NCI-H2227 treated with DMSO at 0.1 percent for 48 hours (cell line): ENCODE measurements around the gene KDM4E.
"Not testable (repeated sequence)": the region's sequence is repeated elsewhere in the genome, so short reads cannot be mapped to it uniquely, and the experiment has no call there.

Experiments
- DNase-seq: peaks from one replicate; lab custom pipeline; 2025; lab: John Stamatoyannopoulos, UW

Gene KDM4E

DNA sequence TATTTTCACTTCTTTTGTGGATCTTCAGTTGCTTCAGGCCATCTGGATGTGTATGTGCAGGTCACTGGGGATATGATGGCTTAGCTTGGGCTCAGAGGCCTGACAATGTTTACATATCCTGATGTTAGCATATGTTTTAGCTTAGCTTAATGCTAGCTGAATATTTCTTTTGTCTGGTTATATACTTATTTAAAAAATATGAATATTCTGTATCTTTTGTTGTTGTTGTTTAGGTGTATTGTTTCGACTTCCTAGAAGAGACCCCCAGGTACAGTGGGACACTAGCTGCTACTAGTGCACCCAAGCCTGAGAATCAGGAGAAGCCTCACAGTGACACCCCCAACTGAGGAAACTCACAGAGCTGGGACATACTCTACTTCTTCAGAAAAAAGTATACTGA, at the start of gene KDM4E:
TSS of gene KDM4E (plus strand) at position 301 of the 400 bp plus-strand sequence. CDS start 300 bp downstream, outside the sequence.
- no peak for DNase-seq

DNA sequence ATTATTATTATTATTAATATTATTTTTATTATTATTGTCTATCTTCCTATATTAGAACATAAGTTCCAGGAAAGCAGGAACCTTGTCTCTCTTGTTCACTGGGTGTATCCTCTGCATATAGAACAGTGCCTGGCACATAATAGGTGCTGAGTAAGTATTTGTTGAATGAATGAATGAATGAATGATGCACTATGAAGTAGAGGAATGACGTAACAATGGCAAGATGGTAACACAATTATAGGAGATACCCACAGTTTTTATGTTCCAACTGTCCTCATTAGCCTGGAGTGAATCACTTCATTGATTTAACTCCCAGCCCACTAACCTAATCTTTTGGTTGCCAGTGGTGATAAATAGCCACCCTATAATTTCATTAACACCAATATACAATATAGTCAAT, 49.5 kb upstream of the KDM4E start:
- DNase-seq = no peak

DNA sequence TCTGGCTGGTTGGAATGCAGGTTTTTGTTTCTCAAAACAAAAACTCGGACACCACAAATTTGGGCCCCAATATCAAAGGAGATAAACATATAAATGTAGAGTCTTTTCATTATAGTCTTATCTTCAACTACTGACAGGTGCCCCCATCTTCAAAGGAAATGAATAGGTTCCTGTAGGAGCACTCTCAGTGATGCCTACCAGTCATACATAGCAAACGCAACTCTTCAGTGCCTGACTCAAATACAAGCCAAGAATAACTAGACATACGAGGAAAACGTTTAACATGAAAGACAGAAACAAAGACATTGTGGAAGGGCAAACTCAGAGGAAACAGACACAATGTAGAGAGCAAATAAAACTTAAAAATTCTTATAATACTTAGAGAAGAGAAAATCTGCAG, 37.7 kb upstream of the KDM4E start:
- no peak for DNase-seq

DNA sequence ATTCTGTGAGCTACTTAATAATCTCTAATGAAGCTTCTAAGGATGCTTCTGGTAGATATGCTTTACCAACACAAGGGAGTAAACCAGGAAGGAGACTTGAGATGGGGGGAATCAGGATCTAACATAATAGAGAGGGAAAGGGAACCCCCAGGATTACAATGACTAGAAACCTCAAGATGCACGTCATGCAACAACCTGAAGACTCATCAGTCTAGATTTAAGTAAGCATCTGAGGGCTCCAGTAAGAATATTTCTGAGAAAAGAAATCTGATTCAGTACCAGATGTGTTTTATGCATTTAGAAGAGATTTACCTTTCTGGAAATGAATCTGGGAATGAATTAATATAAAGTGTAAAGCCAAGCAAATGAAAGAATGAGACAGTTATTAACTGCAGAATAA, 36.3 kb upstream of the KDM4E start:
- no peak for DNase-seq

DNA sequence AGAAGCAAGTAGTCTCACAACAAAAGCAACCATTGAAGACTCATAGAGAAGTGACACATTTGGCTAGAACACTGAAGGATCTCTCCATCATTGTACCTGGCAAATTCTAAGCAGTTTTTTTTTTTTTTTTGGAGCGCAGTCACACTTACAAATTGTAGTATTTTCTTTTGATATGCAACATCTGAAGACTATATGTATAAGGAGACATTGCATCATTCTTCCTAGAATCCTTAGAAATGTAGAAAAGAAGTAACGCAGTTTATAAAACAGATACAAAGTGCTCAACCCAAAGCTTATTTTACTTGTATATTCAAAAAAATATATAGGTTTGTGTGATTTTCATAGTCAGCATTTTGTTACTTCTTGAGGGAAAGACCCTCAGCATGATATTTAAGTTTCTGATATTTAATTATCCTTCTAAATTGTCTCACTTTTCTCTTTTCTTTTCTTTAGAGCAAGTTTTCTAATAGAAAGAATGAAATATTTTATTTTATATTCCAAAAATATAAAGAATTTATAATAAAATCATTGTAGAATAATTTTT, 31.6 kb upstream of the KDM4E start:
- no peak for DNase-seq

DNA sequence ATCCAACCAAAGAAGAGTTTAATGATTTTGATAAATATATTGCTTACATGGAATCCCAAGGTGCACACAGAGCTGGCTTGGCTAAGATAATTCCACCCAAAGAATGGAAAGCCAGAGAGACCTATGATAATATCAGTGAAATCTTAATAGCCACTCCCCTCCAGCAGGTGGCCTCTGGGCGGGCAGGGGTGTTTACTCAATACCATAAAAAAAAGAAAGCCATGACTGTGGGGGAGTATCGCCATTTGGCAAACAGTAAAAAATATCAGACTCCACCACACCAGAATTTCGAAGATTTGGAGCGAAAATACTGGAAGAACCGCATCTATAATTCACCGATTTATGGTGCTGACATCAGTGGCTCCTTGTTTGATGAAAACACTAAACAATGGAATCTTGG, 27.6 kb upstream of the KDM4E start:
- no peak for DNase-seq

DNA sequence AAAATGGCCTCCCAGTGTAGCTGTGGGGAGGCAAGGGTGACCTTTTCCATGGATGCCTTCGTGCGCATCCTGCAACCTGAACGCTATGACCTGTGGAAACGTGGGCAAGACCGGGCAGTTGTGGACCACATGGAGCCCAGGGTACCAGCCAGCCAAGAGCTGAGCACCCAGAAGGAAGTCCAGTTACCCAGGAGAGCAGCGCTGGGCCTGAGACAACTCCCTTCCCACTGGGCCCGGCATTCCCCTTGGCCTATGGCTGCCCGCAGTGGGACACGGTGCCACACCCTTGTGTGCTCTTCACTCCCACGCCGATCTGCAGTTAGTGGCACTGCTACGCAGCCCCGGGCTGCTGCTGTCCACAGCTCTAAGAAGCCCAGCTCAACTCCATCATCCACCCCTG, 26.8 kb upstream of the KDM4E start:
- no peak for DNase-seq

DNA sequence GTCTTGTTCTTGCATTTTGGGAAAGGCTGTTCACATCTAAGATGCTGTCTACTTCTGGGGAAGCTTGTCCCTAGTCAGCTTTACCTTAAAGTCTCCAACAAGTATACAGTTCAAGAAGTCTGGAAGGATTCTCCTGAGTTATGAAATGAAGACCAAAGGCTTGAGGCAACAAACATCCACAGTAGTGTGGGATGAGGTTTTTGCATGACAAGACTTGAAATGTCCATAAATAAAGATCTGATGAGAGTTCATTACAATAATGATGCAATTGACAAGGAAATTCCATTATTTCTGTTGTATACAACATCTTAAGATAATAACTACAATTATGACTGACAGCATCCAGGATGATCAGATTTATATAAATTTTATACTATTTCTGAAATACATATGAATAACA, 21.3 kb upstream of the KDM4E start:
- no peak for DNase-seq

DNA sequence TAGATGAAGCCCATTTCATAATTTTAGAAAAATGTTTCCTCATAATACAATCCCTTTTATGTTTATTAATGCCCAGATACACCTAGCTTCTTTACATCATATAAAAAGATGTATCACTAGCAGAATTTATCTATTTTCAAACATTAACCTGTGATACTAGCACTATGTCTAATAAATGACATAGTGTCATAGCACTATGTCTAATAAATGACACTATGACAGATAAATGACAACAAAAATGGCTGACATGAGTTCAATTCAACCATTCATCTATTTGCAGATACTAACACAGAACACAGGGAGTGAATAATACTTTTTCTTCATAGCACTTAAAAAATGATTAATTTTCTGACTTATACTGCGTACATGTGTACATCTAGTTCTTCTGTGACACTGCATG, 19.4 kb upstream of the KDM4E start:
- DNase-seq = no peak

DNA sequence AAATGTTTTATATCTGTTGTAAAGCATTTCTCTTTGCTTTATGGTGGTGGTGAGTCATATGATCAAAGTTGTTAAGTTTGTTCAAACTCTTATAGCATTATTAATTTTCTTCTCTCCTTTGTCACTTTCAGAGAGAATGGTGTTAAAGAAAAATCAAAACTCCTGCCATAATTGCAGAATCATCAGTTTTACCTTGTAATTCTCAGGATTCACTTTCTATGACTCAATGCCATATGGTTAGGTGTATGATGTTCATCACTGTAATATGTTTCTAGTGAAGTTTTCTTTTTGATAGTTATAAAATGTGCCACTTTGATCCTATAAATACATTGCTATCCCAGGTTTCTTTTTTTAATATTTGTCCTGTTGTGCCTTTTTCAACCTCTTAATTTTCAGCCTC, 13.7 kb upstream of the KDM4E start:
- DNase-seq = no peak

DNA sequence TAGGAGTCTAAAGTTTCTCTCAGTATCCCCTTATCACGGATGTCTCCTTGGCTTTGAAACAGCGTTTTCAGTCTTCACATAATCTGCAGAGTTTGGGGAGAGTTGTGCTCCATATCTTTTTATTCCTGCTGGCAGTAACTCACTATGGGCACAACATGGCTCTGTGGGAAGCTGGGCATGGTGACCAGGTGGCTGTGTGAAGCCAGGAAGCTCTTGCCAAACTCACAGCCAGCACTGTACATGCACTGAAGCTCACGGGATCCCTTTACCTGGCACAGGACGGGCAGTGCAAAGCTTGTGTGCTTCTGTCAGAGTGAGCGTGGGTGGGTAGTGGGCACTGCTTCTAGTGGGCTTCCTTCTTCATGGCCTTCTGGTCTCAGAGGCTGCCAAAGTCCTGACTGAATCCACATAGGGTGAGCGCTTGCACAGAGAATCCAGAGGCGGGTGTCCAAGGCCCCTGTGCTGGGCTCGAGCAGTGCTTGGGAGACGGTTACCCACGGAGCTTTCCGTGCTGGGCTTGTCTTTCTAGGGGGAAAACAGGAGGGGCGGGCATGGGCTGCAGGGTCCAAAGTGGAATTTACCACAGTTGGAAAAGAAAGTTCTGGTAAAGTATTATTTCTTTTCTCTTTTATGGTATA, 10.8 kb upstream of the KDM4E start:
- DNase-seq = no peak

DNA sequence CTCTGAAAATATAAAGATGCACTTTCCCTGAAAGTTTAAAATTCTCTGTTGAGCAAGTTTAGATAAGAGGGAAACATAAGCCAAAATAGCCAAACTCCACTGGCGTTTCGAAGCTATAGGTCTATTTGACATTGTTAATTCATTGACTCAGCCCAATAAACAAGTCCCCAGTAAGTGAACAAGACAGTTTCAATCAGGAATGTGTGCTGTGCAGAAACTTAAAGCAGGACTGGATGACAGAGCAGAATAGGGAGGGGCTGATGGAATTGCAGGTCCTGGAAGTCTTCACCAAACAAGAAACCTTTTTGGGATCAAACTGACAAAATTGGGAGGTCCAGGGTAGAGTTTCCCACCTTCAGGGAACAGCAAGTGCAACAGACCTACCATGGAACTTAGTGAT, 8.9 kb upstream of the KDM4E start:
- DNase-seq = no peak

DNA sequence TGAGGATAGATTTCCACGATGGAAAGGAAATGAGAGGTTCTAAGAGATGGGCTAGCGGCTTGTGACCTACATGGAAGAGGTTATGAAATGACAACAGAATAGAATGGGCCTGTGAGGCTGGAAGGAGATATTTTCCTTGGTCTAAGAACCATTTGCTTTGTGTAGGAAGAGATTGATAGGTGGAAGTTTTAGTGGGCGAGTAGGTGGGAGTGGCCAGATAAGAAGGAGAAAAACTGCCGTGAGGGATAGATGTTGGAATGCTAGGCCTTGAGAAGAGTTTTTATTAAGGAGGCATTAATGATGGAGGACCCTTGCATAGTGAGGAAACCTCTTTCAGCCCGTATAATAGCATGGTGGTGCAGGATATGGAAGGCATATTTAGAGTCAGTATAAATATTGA, 3.6 kb upstream of the KDM4E start:
- DNase-seq = not testable (repeated sequence)

DNA sequence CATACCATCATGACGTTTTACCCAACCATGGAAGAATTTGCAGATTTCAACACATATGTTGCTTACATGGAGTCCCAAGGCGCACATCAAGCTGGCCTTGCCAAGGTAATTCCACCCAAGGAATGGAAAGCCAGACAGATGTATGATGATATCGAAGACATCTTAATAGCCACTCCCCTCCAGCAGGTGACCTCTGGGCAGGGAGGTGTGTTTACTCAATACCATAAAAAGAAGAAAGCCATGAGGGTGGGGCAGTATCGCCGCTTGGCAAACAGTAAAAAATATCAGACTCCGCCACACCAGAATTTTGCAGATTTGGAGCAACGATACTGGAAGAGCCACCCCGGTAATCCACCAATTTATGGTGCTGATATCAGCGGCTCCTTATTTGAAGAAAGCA, 536 bp downstream of the KDM4E start:
- DNase-seq = not testable (repeated sequence)

DNA sequence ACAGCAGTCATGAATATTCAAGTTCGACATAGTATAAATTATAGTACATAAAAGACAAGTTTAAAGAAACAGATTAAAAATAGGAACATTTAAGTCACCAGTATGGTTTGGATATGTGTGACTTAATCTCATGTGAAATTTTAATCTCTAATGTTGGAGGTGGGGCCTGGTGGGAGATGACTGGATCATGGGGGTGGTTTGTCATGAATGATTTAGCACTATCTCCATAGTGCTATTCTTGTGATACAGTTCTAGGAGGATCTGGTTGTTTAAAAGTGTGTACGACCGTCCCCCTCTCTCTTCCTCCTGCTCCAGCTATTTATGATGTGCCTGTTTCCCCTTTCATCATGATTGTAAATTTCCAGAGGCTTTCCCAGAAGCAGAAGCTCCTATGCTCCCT, 3.3 kb downstream of the KDM4E start:
- DNase-seq = no peak

DNA sequence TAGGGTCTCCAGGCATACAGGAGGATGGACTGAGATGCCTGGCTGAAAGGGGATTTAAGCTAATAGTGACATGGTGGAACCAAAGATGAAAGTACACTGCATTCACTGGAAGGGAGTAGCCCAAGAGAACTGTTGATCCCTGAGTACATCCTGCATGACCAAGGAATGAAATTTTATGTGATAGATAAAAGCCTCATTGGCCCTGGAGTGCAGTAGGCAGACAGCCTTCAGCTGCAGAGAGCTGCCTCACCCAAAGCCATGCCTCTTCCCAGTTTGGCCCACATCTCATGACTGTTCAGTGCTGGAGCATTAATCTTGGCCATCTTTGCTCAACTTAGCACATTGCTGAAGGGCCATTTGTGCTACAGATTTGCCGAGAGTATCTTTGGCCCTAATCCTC, 8.0 kb downstream of the KDM4E start:
- no peak for DNase-seq

DNA sequence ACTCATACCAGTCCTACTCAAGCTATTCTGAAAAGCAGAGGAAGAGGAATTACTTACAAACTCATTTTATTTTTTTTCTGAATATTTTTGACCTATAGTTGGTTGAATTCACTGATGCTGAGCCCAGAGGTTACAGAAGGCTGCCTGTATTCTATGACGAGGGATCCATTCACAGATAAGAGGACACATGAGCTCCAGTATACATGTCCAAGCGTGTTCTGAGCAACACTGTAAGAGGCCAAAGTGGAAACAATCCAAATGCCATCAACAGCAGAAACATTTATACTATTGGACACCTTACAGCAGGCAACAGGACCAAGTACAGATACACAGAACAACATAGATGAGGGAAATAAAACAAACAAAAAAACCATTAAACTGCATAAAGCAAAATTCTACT, 10.3 kb downstream of the KDM4E start:
- no peak for DNase-seq

DNA sequence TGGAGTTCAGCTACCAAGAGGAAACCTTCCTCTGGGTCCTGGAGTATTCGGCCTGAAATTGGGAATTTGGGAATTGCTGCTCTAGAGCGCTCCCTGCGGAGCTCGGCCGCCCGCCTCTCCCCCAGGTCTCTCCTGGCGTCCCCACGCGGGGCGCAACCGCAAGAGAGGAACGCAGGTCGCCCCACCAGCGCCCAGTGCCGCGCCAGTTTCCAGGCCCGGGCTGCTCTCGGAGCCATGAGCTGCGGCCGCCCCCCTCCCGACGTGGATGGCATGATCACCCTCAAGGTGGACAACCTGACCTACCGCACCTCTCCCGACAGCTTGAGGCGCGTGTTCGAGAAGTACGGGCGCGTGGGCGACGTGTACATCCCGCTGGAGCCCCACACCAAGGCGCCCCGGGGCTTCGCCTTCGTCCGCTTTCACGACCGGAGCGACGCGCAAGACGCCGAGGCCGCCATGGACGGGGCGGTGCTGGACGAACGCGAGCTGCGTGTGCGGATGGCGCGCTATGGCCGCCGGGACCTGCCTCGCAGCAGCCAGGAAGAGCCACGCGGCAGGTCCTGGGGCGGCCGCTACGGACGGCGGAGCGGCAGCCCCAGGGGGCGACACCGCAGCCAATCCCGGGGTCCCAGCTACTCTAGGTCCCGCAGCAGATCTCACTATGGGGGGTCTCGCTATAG, 12.4 kb downstream of the KDM4E start:
- DNase-seq = not testable (repeated sequence)

DNA sequence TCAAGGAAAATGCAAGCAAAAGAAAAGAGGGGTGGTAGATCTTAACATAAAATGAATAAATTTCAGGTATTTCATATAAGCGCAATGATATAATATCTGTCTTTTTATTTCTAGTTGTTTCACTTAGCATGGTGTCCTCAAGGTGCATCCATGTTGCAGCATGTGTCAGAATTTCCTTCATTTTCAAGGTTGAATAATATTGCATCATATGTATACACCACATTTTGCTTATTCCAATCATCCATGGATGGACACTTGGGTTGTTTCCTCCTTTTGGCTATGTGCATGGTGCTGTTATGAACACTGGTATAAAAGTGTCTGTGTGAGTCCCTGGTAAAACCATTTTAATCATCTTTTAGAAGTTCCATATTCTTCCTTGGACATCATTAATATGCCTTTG, 17.2 kb downstream of the KDM4E start:
- no peak for DNase-seq

DNA sequence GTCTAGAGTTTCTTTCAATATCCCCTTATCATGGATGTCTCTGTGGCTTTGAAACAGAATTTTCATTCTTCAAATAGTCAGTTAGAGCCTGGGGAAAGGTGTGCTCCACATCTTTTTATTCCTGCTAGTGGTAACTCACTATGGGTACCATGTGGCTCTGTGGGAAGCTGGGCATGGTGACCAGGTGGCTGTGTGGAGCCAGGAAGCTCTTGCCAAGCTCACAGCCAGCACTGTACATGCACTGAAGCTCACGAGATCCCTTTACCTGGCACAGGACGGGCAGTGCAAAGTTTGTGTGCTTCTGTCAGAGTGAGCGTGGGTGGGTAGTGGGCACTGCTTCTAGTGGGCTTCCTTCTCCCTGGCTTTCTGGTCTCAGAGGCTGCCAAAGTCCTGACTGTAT, 17.8 kb downstream of the KDM4E start:
- DNase-seq = no peak

DNA sequence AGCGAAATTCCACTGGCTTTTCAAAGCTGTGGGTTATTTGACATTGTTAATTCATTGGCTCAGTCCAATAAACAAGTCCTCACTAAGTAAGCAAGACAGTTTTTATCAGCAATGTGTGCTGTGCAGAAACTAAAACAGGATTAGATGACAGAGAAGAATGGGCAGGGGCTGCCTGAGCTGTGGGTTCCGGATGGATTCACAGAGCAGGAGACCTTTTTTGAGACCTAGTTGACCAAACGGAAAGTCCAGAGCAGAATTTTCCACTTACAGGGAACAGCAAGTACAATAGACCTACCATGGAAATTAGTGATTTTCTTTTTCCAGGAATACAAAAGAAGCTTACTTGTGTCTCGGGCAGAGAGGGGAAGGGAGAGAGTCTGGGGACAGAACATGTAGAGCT, 19.0 kb downstream of the KDM4E start:
- DNase-seq = no peak

DNA sequence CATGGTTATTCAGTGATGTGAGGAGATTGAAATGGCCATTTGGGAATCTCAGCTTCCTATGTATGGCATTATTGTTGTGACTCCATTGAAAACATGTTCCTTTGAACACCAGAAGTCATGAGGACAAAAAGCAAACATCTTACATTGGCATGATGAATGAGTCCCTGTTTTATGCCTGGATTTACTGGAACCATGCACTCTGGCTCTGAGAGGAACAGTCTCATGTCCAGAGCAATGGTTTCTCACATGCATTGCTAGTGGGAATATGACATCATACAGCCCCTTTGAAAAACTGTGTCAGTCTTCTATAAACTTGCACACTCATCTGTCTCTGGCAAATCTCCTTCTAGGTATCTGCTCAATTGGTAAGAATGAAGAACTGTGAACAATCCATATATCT, 20.8 kb downstream of the KDM4E start:
- DNase-seq = no peak

DNA sequence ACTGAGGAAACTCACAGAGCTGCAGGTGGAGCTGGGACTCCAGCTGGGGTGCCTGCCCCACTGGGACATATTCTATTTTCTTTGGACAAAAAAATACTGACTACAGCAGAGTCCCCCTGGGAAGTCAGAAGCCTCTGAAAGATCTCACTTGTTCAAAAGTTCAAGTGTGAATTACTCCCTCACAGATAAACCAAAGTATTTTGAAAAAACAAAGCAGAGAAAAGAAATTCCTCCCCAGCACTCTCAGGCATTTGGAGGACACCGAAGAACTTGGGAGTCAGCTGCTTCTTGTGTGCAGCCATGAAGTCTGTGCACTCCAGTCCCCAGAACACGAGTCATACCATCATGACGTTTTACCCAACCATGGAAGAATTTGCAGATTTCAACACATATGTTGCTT, 24.1 kb downstream of the KDM4E start, which contains the start of gene KDM4F:
TSS of gene KDM4F (plus strand) at position 301 of the 400 bp plus-strand sequence.
- not testable (repeated sequence) for DNase-seq
